Right atrium auricular region (tissue), 2 donors: ENCODE measurements around the gene ENO4. TPM values are rescaled to one million over a fixed set of nuclear protein-coding genes. Genes with fewer than 3 reads are reported as not detected.

ENCODE experiments used
- DNase-seq: peaks from one replicate; pipeline ENCODE4 v3.0.0-alpha.2; 2019; ENCODE audit warnings: low spot score
- H3K27ac ChIP-seq, 2 donors: fragments of 200-600 bp; sonication (generic); 1 replicate in 1 of 2; 2 replicates in 1 of 2; pipeline ENCODE4 v1.5.1; 2016 to 2019
- H3K27me3 ChIP-seq, 2 donors: fragments of 200-600 bp; sonication (generic); one replicate each; pipeline versions ENCODE4 v1.5.1 to v1.6.0; 2017 to 2019
- H3K36me3 ChIP-seq: fragments of 200-600 bp; sonication (generic); one replicate; pipeline ENCODE4 v1.5.1; 2016
- H3K4me1 ChIP-seq, 2 donors: fragments of 200-600 bp; sonication (generic); one replicate each; pipeline versions ENCODE4 v1.5.1 to v1.6.0; 2017 to 2019
- H3K4me3 ChIP-seq, 2 donors: fragments of 200-600 bp; sonication (generic); 1 replicate in 1 of 2; 2 replicates in 1 of 2; pipeline ENCODE4 v1.5.1; 2017 to 2019; ENCODE audit warnings: mild to moderate bottlenecking in 1 of 2, moderate library complexity in 1 of 2
- H3K9me3 ChIP-seq, 2 donors: fragments of 200-600 bp; sonication (generic); one replicate each; pipeline ENCODE4 v1.5.1; 2019
- total RNA-seq, 2 donors: library from RNA; depleted of rRNA; stranded (reverse); fragments of >200 nt; gene quantifications; one replicate each; pipeline ENCODE4 v1.1.0, GENCODE V29; 2016
- TF ChIP-seq, protein P1 (sequence below), 2 donors: fragments of 200-600 bp; sonication (generic); IDR thresholded peaks; one replicate each; pipeline ENCODE4 v1.5.1; 2019; ENCODE audit warnings: antibody characterized with exemption in 2 of 2

The ENO4 gene
- total RNA-seq, 2 donors from 2014 or later, result 0.15 TPM; not detected in 1

DNA sequence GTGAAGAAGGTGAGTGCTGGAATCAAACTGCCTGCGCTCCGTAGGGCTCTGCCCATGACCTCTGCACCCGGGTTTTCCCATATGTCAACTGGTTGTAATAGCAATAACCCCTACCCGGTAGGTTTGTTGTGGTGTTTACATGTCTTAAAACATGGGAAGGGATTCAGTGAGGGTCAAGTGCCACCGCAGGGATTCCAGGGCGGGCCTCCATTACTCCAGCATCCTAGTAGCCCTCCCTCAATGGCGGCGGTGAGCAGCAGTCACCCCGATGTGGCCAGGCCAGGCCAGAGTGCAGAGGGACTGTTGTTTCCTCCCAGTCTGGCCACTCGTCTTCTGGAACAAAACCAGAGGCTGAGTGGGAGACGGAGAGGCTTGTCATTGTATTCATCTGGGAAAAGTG is 37.6 kb upstream of the ENO4 start:
- Histone ChIP-seq H3K27me3 (no peaks in the 10 kb centered on the region), H3K9me3 (no peaks in the 10 kb centered on the region), H3K4me3 (no peak overlapping the region), H3K36me3 (no peaks in the 10 kb centered on the region), H3K4me1 (no peaks in the 10 kb centered on the region), H3K27ac (no peak overlapping the region)
- no peak for DNase-seq
- TF ChIP-seq, protein P1, sequence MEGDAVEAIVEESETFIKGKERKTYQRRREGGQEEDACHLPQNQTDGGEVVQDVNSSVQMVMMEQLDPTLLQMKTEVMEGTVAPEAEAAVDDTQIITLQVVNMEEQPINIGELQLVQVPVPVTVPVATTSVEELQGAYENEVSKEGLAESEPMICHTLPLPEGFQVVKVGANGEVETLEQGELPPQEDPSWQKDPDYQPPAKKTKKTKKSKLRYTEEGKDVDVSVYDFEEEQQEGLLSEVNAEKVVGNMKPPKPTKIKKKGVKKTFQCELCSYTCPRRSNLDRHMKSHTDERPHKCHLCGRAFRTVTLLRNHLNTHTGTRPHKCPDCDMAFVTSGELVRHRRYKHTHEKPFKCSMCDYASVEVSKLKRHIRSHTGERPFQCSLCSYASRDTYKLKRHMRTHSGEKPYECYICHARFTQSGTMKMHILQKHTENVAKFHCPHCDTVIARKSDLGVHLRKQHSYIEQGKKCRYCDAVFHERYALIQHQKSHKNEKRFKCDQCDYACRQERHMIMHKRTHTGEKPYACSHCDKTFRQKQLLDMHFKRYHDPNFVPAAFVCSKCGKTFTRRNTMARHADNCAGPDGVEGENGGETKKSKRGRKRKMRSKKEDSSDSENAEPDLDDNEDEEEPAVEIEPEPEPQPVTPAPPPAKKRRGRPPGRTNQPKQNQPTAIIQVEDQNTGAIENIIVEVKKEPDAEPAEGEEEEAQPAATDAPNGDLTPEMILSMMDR (IDR thresholded peaks at IDR 0.05), result no peak

DNA sequence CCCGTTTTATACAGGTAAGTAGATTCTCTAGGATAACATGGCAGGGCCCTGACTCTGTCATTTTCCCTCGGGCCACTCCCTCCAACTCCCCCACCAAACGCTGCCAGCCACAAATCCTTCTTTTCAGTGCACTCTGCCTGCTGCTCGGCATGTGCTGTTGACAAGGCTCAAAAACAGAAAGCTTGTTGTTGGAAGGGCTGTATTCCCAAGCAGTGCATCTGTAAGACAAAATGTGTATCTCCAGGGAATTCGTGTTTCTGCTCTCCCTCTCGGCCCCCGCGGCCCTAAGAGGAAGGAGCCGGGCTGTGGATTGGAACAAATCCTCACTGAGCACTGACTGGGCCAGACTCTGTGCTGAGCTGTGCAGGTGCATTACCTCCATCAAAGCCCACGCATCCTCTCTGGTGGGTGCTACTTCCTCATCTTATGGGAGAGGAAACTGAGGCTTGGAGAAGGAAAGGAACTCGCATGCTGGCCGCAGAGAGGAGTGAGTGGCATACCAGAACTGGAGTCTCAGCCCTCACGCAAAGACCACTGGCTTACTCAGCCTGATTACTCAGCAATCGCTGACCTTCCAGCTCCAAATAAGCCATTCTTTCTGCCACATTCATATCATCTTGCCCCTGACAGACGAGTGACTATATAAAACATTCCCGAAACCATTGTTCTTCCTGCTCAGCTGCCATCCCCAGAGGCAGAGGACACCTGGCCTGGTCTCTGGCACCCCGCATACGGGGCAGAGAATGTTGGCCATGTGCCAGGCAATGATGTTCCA is 33.5 kb upstream of the ENO4 start:
- H3K27ac ChIP-seq, result no peak overlapping the region
- H3K36me3 ChIP-seq, result no peaks in the 10 kb centered on the region
- TF ChIP-seq, protein P1 (IDR thresholded peaks at IDR 0.05), result no peak
- H3K4me1 ChIP-seq, result no peaks in the 10 kb centered on the region
- no peaks in the 10 kb centered on the region for H3K27me3 ChIP-seq
- DNase-seq, result no peak
- H3K9me3 ChIP-seq, result no peaks in the 10 kb centered on the region
- H3K4me3 ChIP-seq, result no peak overlapping the region

DNA sequence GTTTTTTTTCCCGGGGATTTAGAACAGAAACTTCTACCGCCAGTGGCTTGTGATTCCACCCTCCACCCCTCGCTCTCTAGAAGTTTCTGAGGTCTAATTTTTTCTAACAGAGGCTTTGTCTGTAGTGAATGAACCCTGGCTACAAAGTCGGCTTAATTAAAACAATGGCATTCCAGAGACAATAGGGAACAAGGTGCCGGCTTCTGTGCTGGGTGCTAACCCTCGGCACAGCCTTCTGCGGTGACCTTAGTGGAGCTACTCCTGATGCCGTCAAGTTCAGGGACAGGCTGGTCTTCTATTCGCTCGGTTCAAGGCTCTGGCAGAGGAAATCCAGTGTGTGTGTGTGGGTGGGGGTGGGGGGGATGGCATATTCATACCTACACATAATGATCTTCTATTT is 32.1 kb upstream of the ENO4 start:
- DNase-seq, result no peak
- H3K36me3 ChIP-seq, result no peaks in the 10 kb centered on the region
- no peaks in the 10 kb centered on the region for H3K27me3 ChIP-seq

DNA sequence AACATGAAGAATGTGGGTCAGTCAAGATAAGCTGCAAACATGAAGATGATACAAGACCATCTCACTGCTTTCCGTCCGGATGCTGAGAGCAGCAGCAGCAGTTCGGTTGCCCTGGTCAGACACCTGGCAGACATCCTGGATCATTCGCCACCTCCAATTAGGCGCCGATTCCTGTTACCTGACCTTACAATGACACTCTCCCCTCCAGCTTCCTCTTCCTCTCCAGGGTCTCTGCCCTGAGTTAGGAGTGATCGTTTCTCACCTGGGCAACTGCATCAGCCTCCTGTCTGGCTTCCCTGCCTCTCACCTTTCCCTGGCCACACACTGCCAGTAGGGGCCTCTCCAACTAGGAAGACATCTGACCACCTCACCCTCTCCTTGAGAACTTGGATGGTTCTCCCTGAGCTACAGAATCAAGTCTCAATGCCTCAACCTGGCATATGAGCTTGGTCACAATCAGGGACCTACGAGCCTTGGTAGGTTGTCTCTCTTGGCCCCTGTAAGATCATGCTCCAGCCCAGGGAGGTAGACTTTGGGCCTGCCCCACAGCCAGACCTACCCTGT is 31.4 kb upstream of the ENO4 start:
- Histone ChIP-seq H3K4me3 (no peak overlapping the region), H3K27me3 (no peaks in the 10 kb centered on the region), H3K27ac (no peak overlapping the region), H3K4me1 (no peaks in the 10 kb centered on the region), H3K9me3 (no peaks in the 10 kb centered on the region), H3K36me3 (no peaks in the 10 kb centered on the region)
- TF ChIP-seq, protein P1 (IDR thresholded peaks at IDR 0.05), result no peak
- DNase-seq, result no peak

More for the DNA sequence above, 32.1 kb upstream of the ENO4 start:
- Histone ChIP-seq H3K4me1 (no peaks in the 10 kb centered on the region), H3K9me3 (no peaks in the 10 kb centered on the region), H3K4me3 (no peak overlapping the region), H3K27ac (no peak overlapping the region)
- TF ChIP-seq, protein P1 (IDR thresholded peaks at IDR 0.05), result no peak

DNA sequence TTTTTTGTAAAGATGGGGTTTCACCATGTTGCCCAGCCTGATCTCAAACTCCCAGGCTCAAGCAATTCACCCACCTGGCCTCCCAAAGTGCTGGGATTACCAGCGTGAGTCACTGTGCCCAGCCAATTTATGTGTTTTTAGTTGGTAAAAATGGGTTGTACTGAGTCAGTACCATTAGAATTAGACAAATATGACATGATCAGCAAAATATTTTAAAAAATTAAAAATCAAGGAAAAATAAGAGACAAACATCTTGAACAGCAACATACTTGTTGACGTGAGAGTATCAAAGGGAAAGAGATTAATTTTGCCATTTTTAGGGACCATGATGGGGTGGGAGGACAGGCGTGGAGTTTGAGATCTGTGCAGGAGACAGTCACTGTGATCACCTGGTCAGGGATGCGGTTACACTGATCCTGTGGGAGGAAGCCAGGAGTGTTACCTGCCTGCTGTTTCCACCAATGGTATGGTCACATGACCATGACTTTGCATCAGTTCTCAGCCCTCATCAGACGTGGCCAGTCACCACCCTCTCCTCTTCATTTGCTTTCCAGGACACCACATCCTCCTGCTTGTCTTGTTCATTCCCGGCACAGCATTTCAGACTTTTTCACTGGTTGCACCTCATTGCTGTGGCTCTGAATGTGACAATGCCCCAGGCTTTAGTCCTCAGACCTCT is 29.2 kb upstream of the ENO4 start:
- TF ChIP-seq, protein P1 (IDR thresholded peaks at IDR 0.05), result no peak

More for the DNA sequence above, 29.2 kb upstream of the ENO4 start:
- H3K36me3 ChIP-seq, result no peaks in the 10 kb centered on the region
- H3K9me3 ChIP-seq, result no peaks in the 10 kb centered on the region
- no peaks in the 10 kb centered on the region for H3K27me3 ChIP-seq
- no peak overlapping the region for H3K4me3 ChIP-seq
- no peaks in the 10 kb centered on the region for H3K4me1 ChIP-seq
- no peak for DNase-seq
- no peak overlapping the region for H3K27ac ChIP-seq
